ENCODE measurements around the gene RASSF5. TPM values are rescaled to one million over a fixed set of nuclear protein-coding genes. Genes with fewer than 3 reads are reported as not detected.

Gene RASSF5
- total and polyA plus RNA-seq, 9 of the 15 experiments (the other 6 are each of a cell fraction or from before 2014, with no cell fraction given) = 6.1 to 41.0 (median 25.2) TPM

- no peak for TF ChIP-seq CHD7 (IDR thresholded peaks at IDR 0.05; ENCODE audit: low read depth, low read length)
- TF ChIP-seq SMAD3 (CRISPR knock-in tag; conservative IDR thresholded peaks at IDR 0.05) = no peak
- TF ChIP-seq ARNT (IDR thresholded peaks at IDR 0.05) = no peak
- TF ChIP-seq PRPF4 (IDR thresholded peaks at IDR 0.05; ENCODE audit: insufficient read depth, low read depth, low read length, poor library complexity, severe bottlenecking) = no peak
- no peak for TF ChIP-seq CREBBP (IDR thresholded peaks at IDR 0.05; ENCODE audit: low read depth, low read length)
- TF ChIP-seq ZNF212 (CRISPR knock-in tag; IDR thresholded peaks at IDR 0.05) = no peak
- TF ChIP-seq U2AF1 (optimal IDR thresholded peaks at IDR 0.05; ENCODE audit: low read depth, low read length) = no peak
- TF ChIP-seq VEZF1 (CRISPR knock-in tag; IDR thresholded peaks at IDR 0.05) = no peak
- no peak for TF ChIP-seq E4F1 (CRISPR knock-in tag; IDR thresholded peaks at IDR 0.05; ENCODE audit: borderline replicate concordance)
- TF ChIP-seq ZNF140 (CRISPR knock-in tag; IDR thresholded peaks at IDR 0.05) = no peak
- TF ChIP-seq ZNF717 (CRISPR knock-in tag; IDR thresholded peaks at IDR 0.05) = no peak
- no peak for TF ChIP-seq ZNF449 (CRISPR knock-in tag; IDR thresholded peaks at IDR 0.05)
Observed at GRCh38 chr1:206472454-206472853, 34.9 kb upstream of the RASSF5 start (continued).

All from K562 (cell line).